B cell (primary cell): ENCODE results near the gene RNLS.

Source experiments
- CTCF ChIP-seq: fragments of 200-600 bp; IDR thresholded peaks from one replicate; pipeline ENCODE4 v1.8.0; 2022; ENCODE audit warnings: antibody characterized with exemption, mild to moderate bottlenecking
- EZH2 ChIP-seq: IDR thresholded peaks from 2 replicates; pipeline ENCODE4 v1.6.1; 2012; ENCODE audit warnings: borderline replicate concordance, low read depth, mild to moderate bottlenecking, moderate library complexity, low read length; ENCODE audit not compliant: insufficient read depth, poor library complexity, severe bottlenecking

- no peak for TF ChIP-seq CTCF
- TF ChIP-seq EZH2 = no peak
Measured at GRCh38 chr10:88478256-88478655, 104.9 kb downstream of the RNLS start.
